Right lung (tissue), 5 donors: ENCODE results near the gene RFK. TPM values are rescaled to one million over a fixed set of nuclear protein-coding genes. Genes with fewer than 3 reads are reported as not detected.
"Not testable (repeated sequence)": the region's sequence is repeated elsewhere in the genome, so short reads cannot be mapped to it uniquely, and the experiment has no call there.

Experiments
- DNase-seq, 2 donors: peaks; one replicate each; pipeline ENCODE4 v3.0.0-alpha.2; 2013
- polyA plus RNA-seq, 5 donors: library from polyadenylated mRNA; unstranded; fragments of 120-200 nt; gene quantifications; one replicate each; pipeline versions ENCODE4 v1.2.1 to v1.2.3, GENCODE V29; 2013; ENCODE audit warnings: inconsistent platforms in 1 of 5, low replicate concordance in 1 of 5; ENCODE audit not compliant: insufficient read length in 5 of 5, insufficient read depth in 1 of 5

The RFK gene
- polyA plus RNA-seq, 5 donors, result 15.7 to 25.3 (median 20.5) TPM

GRCh38 chr9:76373173-76373783, 20.9 kb downstream of the RFK start:
- DNase-seq, result peak; percentile 32 to 39

- DNase-seq, result no peak
Observed at GRCh38 chr9:76372336-76372735, 21.9 kb downstream of the RFK start.

DNA sequence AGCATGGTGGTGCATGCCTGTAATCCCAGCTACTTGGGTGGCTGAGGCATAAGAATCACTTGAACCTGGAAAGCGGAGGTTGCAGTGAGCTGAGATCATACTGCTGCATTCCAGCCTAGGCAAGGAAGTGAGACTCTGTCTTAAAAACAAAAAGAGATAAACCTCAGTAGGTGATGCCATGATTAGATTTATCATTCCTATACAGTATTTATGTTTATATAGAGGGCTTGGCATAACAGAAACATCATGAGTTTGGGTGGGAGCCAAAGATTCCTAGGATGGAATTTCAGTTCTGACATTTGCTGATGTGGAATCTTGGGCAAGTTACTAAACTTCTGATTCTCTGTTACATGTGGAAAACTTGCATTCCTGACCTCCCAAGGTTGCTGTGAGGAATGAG, 22.3 kb downstream of the RFK start:
- no peak for DNase-seq

GRCh38 chr9:76370396-76371023, 23.7 kb downstream of the RFK start:
- no peak for DNase-seq

DNA sequence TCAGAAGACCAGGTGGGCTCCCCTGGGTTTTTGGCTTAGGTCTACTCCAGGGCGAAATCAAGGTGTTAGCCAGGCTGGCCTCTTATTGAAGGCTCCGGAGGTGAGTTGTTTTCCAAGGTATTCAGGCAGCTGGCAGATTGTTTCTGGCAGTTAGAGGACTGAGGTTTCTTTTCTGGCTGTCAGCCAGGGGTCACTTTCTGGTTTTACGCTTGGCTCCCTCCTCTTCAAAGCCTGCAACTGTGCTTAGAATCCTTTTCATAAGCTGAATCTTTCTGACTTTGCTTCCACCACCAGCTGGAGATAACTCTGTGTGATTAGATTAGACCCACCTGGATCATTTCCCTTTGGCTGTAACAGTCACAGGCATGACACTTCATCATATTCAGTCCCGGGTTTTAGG, 24.6 kb downstream of the RFK start:
- DNase-seq, result peak; percentile 51 to 53

DNA sequence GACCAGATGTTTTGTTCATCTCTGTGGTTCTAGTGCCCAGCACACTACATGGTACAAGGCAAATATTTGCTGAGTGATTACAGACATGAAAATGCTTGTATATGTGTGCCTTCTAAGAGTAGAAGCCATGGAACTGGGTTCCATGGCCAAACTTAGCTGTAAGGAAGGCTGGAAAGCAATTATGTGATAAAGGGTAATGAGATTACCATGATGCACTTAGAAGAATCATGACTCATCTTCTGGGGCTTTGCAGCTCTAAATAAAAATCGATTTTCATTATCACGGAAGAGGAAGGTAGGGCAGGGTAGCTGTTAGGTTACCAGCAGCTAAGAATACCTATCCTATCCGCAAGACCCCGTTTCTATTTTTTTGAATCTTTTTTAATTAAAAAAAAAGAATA, 28.0 kb downstream of the RFK start:
- no peak for DNase-seq

DNA sequence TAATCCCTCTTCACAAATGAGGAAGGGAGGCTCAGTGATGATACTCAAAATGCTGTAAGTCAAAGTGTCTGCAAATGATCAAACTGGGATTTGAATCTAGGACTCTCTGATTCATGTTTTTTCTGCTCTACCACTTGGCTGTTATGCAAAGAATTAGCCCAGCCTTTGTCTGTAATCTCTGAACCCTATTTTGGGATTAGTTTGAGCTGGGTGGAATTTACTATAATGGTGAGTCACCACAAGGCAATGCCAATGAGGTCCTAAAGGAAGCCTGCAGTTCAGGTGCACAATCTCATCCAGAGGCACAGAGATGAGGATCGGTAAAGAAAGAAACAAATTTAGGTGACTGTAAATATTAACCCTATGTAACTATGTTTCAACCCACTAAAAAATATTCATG, 29.2 kb downstream of the RFK start:
- DNase-seq, result no peak

DNA sequence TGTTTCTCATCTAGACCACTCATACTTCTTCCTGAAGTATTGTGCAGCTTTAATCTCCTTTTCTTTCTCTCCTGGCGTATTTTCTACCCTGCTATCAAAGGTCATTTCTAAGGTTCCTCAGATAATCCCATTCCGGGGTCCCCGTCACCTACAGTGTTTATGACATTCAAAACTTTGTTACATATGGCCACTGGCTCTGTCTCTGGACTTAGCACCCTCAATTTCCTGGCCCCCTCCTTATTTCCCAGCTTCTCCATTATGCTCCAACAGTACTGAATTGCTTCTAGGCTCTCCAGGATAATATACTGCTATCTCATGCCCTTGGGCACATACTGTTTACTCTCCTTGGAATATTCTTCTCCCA, 31.2 kb downstream of the RFK start:
- DNase-seq, result no peak

DNA sequence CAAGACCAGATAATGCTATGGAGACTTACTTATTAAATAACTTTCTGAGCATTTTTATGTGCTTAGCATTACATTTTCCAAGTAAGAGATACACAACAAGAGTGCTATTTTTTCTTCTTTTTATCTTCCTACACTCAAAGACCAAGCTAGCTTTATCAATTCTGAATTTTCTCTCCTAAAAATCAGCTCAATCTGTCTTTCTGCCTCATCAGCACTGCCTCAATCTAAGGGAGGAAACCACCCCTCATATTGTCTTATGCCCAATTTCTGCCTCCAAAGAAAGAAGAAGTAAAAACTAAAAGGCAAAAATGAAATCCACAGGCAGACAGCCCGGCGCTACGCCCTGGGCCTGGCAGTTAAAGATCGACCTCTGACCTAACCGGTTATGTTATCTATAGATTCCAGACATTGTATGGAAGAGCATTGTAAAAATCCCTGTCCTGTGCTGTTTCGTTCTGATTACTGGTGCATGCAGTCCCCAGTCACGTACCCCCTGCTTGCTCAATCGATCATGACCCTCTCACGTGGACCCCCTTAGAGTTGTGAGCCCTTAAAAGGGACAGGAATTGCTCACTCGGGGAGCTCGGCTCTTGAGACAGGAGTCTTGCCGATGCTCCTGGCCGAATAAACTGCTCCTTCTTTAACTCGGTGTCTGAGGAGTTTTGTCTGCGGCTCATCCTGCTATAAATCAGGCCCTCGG, 31.7 kb downstream of the RFK start:
- DNase-seq, result not testable (repeated sequence)

DNA sequence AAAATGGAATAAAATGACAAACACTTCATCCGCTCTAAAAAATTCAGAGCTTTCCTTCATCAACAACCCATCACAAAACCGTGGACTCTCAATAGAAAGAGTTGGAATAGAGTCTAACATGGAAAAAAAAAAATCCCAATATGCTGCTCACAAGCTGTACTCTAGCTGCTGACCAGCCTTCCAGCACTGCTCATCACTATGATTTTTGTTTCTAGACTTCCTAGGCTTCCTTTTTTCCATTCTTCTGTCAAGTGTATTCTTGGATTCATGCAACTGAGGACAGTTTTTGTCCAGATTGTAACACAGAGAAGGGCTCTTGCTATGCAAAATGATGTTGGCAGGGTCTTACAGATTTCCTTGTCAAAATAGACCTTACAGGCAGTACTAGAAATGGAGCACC, 34.5 kb downstream of the RFK start:
- DNase-seq, result no peak

DNA sequence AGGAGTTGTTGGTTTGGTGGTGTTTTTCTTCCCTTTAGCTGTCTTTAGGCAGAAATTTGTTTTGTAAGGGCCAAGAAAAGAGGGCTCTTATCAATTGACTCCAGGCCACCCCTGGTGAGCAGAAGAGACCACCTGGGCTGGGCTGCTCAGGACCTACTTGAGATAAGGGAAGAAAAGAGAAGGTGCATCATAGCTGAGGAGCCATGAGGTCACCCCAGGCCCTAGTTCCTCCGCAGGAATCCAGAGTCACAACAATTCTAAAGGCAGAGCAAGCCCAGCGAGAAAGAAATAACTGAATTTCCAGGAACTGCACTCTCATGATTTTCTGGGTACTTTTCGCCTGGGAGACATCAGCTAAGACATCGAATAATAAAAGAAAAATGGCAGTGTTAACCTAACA, 34.9 kb downstream of the RFK start:
- DNase-seq, result no peak

DNA sequence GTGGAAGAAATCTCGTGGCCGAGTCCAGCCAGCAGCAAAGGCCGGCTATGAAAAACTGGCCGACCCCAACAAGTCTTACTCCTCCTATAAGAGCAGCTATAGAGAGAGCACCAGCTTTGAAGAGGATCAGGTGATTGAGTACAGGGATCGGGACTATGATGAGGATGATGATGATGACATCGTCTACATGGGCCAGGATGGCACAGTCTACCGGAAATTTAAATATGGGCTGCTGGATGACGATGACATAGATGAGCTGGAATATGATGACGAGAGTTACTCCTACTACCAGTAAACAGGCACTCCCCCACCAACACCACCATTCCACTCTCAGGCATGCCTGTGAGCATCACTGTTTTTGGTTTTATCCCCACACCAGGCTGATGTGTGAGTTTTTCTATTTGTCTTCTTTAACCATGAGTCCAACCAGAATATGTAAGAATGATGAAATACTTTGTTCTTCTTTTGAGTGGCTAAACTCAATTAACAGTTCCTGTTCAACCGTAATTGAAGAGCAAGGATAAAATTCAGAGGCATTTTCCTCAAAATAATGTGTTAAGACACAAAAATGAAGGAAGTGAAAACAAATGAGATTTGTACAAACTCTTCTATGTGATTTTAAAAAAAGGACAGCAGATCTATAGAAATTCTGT, 35.5 kb downstream of the RFK start:
- no peak for DNase-seq

- DNase-seq, result no peak
Observed at GRCh38 chr9:76357555-76357954, 36.7 kb downstream of the RFK start.

GRCh38 chr9:76355886-76356285, 38.3 kb downstream of the RFK start:
- no peak for DNase-seq

- no peak for DNase-seq
Observed at GRCh38 chr9:76354221-76354620, 40.0 kb downstream of the RFK start.

GRCh38 chr9:76353280-76353679, 40.9 kb downstream of the RFK start:
- DNase-seq, result no peak

DNA sequence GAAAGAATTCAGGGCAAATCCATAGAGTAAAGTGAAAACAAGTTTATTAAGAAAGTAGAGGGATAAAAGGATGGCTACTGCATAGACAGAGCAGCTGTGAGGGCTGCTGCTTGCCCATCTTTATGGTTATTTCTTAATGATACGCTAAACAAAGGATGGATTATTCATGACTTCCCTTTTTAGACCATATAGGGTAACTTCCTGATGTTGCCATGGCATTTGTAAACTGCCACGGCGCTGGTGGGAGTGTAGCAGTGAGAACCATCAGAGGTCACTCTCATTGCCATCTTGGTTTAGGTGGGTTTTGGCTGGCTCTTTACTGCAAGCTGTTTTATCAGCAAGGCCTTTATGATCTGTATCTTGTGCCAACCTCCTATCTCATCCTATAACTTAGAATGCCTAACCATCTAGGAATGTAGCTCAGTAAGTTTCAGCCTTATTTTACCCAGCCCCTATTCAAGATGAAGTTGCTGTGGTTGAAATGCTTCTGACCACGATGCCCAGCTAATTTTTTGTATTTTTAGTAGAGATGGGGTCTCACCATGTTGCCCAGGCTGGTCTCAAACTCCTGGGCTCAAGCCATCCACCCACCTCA, 42.1 kb downstream of the RFK start:
- no peak for DNase-seq

DNA sequence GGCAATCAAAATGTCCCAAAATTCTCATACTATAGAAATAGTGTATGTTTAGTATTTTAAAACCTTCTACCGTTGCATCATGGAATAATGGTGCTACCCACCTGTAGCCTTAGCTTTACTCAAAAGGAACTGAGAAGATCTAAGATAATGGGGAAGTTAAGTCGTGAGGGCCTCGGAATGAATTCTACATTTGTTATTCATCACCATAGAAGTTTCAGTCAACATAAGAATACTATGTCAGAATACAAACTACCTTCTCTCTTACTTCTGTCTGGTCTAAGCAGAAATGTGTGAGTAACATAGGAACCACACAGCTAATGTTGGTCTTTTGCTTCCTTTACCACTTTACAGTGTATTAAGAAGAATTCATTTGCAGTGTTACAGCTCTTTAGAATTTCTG, 43.2 kb downstream of the RFK start:
- no peak for DNase-seq

DNA sequence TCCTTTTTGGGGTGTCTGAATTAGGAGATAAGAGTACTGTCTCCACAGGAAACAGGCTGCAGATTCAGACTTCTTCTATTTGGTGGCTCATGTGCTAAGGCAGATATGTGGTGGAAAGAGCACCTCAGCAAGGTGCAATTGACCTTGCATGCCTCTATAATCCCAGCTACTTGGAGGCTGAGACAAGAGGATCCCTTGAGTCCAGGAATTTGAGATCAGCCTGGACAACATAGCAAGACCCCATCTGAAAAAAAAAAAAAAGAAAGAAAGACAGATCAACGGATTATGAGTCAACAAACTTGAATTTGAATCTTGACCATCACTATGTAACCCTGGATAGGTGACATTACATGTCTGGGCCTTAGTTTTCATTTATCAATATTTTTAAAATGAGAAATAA, 44.4 kb downstream of the RFK start:
- DNase-seq, result no peak

DNA sequence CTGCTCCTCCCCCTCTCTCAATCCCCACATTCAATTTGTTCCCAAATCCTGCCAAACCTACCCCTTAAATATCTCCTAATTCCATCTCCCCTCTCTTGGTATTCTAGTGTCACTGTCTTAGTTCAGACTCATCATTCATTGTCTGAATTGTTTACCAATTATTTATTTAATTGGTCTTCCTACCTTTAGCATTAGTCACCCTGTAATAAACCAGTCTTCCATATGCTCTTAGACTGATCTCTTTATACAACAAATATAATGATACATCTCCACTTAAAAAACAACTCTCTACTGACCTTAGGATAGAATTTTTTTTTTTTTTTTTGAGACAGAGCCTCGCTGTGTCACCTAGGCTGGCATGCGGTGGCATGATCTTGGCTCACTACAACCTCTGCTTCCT, 51.4 kb downstream of the RFK start:
- DNase-seq, result no peak

DNA sequence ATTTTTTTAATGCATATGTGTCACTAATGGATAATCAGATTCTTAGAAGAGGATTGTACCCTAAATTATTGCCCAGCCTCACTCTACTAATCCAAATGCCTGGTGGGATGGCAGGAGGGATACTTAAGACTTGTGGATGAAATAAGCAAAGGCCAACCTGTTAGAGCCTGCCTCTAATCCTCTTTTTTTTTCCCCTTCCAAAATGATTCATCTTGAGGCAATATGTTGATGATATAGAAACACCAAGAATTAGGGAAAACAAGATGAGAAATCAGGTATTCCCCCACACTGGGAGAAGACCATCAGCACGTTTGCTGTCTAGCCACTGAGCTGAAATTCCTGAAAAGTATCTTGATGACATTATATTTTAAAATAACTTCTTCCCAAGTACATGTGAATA, 52.0 kb downstream of the RFK start:
- DNase-seq, result no peak

GRCh38 chr9:76341616-76342015, 52.6 kb downstream of the RFK start:
- DNase-seq, result no peak

- no peak for DNase-seq
Observed at GRCh38 chr9:76338418-76338817, 55.8 kb downstream of the RFK start.
